HG03025 (cell line): ENCODE data around the gene GSTO1.
"Not testable (repeated sequence)": the region's sequence is repeated elsewhere in the genome, so short reads cannot be mapped to it uniquely, and the experiment has no call there.

ENCODE experiments used
- ATAC-seq: cut with Tn5 transposase; IDR thresholded peaks from one replicate; pipeline ENCODE4 v1.9.1; 2021; ENCODE audit warnings: mild to moderate bottlenecking, moderate library complexity; ENCODE audit not compliant: unreplicated experiment, low FRiP score

GSTO1 gene

DNA sequence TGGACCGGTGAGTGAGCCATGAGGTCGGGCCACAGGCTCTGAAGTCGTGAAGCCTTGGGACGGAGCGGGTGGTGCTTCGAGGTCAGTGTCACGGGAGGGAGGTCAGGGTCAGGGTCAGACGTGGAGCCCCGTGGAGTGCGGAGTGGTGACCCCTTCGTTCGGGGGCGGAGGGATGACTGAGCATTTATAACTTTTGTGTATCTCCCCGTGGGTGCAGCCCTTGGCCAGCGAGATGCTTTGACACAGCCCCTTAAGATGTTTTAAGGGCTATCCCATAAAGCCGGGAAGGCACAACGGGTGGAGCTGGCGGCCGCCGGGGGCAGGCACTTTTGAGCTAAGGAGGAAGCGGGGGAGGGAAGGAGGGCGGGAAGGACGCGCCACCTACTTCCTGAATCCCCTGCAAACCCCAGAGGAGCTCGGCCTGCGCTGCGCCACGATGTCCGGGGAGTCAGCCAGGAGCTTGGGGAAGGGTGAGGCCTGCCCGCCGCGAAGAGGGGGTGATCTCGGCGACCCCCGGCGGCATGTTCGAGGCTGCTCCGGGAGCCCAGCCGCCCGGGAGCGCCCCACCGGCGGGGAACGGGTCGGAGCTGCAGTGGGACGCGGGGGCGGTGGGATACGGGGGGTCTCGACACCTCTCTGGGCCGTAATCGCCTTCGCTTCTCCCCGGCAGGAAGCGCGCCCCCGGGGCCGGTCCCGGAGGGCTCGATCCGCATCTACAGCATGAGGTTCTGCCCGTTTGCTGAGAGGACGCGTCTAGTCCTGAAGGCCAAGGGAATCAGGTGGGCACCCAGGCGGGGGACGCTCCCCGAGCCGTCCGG is at the start of gene GSTO1:
GSTO1 (plus strand) TSS at position 400 of the 818 bp plus-strand sequence; CDS start at position 437, 37 bp downstream.
- ATAC-seq, result peak; percentile 69

DNA sequence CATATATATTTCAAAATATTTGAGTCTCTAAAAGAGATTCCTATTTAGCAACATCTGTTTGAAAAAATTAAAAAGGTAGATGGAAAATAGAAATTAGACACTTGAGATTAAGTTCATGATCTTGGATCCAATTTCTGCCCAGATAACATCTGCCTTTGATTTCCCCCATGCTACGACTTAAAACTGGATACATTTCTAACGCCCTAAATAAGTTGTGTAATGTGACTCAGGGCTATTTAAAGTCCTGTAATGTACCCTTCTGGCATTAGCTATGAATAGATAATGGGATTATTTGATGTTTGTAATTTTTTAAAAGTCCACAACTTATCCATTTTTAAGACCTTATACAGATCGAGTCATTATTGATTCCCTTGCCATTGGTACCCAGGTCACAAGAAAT is 46.0 kb upstream of the GSTO1 start:
- no peak for ATAC-seq

DNA sequence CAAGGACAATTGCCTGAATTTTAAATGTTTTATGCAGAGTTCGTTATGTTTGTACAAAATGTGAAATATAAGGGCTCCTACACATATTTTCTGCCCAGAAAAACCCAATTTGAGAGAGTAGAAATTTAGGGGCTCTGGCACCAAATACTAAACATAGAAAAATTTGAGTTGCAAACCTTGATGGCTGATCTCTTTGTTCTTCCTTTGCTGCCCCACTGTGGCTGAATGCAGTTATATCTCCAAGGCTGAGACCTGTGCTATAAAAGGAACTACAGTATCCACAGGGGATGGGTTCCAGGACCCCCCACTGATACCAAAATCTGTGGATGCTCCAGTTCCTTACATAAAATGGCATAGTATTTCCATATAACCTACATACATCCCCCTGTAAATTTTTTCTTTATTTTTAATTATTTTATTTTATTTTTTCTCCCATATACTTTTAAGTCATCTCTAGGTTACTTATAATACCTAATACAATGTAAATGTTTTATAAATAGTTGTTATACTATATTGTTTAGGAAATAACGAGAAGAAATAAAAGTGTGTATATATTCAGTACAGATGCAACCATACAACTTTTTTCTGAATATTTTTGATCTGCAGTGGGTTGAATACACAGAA is 45.0 kb upstream of the GSTO1 start:
- no peak for ATAC-seq

DNA sequence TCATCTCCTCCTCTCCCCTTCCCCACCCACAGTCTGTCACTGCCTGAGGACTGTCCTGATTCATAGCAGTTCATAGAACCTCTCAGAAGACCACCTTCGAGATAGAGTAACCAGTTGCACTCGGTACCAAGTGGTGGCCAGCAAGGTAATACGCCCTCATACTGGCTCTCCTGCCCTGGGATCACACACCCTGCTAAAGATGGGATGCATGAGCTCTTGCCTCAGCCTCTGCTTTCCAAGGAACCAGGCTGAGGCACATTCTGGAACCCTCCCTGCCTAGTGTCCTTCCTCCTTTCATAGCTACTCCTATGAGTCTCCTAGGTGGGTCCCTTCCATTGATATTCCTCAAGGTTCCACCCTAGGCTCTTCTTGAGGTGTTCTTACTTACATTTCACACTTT is 38.1 kb upstream of the GSTO1 start:
- ATAC-seq, result no peak

DNA sequence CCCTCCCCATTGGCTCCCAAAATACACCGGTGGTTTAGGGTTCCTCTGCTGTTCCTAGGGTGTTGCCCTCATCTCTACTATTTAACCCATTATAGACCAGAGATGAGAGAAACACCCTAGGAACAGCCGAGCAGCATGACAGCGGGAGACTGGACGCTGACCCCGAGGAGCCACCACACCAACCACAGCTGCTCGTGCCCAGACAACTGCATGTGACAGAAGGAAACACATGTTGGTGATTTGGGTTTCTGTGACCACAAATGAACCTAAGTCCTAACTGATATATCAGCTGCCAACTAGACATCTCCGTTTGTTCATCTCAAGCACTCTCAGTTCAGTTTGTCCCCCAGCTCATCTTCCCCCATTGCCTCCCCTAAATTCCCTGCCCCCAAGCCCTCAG is 35.9 kb upstream of the GSTO1 start:
- ATAC-seq, result no peak

DNA sequence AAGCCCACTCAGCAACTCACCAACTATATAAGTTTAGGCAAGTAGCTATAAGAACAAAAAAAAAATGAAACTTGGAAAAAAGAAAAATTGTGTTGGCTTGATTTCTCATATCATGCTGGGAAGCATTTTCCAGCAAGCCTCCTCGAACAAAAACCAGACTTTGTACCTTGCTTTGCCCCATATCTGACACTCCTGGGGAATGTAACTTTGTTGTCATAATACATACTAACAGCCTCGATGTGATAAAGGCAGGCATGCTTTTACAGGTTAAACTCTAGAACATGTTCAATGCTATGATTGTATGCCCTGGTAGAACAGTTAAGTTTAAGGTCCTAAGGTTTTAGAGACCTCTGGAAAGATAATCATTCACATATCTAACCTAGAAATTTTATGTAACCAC is 34.2 kb upstream of the GSTO1 start:
- ATAC-seq, result no peak

DNA sequence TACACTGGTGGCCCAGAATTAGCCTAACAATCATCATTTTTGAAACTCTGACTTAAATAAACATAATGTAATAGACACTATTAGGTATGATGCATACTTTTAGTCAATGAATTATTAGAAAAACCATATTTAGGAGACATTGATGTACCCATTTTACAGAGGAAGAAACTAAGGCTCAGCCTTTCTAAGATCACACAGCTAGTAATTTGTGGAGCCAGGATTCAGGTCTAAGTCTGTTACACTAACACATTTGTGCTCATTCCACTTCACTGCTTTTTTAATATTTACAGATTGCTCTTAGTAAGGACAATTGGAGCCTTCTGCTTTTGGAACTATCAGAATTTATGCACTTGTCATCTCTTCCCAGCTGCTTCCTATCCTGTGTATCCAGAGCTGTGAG is 31.4 kb upstream of the GSTO1 start:
- no peak for ATAC-seq

DNA sequence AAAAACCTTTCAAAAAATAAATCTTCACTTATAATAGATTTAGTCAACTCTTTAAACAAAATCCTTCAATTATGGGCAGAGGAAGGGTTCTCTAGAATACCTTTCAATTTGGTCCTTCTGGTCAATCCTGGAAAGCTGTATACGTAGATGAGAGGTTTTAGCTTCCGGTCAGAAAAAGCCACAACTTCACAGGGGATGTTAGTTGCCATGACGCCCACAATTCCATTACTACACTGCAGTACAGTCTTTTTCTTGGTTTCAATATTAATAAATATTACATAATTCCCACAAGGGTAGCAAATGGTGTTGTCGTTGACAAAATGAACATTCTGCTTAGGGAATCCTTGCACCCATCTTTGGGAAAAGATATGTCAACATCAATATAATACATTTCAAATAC is 24.2 kb upstream of the GSTO1 start:
- ATAC-seq, result no peak

DNA sequence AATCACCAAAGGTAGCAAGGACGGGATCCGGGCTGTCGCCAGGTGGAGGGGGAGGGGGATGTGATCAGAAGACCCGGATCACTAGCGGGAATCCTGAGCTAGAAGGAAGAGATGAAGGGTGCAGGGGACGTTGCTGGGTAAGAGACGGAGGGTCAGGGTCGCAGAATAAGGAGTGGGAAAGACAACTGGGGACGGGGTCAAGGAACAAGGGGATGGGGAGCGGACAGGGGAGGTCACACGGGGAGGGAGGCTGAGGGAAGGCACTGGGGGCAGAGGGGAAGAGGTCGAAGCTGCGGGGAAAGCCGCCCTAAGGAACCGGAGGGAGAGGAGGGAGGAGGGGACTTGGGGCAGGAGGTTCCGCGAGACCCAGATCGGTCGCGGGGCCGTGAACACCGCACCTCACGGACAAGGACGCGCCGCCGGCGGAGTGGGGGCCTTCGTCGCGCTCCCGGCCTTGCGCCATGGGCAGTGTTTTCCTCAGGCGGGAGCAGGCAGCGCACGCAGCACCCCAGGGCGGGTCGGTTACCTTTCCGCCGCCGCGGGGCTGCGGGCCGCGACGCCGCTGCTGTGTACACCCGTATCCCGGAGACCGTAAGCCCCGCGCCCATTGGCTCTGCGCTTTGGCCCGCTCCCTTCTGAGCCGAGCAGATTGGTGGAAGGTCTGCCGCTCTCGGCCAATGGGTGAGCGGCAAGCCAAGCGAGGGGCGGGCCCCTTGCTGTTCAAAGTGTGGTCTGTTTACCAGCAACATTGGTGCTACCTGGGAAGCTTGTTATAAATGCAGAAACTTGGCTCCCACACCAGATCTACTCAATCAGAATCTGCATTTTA is 22.7 kb upstream of the GSTO1 start, which contains the start of gene CFAP43:
CFAP43 (minus strand) TSS at position 581 of the 829 bp plus-strand sequence; CDS start at position 463, 118 bp downstream.
- ATAC-seq, result peak; percentile 100

DNA sequence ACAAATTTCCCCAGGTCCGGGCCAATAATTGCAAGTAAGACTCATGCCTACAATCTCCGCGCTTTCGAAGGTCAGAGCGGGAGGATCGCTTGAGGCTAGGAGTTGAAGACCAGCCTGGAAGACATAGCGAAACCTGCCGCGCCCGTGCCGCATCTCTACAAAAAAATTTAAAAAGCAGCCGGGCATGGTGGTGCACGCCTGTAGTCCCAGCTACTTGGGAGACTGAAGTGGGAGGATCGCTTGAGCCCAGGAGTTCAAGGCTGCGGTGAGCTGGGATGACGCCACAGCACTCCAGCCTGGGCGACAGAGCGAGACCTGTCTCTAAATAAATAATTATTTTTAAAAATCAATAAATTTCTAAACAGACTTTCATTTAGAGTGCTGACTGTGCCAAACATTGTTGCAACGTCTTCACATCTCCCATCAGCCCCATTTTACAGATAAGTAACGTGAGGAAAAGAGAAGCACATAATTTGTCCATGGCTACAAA is 22.0 kb upstream of the GSTO1 start:
- ATAC-seq, result no peak

DNA sequence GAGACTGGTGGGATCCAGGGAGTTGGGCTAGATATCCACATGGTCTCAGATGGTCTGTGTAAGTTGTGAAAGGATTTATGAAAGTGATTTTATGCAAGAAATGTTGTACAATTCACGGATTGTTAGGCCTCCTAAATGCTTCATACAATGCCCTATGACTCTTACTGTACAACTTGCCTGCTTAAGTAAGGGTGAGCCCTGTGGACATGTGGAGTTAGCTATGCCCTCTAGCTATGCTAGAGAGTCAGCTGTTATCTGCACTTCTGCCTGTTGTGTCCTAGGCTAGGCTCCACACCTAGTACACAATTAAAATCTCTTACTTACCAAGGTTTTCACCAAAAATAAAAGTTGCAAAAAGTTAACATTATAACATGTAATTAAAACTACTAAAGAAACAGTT is 20.9 kb upstream of the GSTO1 start:
- ATAC-seq, result no peak

DNA sequence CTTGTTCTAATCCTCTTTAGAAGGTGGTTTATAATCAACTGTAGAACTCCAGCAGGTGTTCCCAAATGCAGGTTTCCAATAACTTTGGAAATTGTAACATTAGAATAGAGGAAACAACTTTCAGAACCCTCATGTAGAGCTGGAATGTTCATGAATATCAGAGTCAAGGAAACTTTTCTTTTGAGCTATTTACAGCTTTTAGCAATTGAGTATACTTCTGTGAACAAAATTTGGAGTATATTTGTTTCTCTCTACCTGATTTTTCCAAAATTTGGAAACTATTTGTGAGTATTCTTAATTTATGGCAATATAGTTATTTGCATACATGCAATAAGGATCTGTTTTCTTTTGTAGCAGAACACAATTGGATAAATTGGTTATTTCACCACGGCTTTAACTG is 19.8 kb upstream of the GSTO1 start:
- ATAC-seq, result no peak

DNA sequence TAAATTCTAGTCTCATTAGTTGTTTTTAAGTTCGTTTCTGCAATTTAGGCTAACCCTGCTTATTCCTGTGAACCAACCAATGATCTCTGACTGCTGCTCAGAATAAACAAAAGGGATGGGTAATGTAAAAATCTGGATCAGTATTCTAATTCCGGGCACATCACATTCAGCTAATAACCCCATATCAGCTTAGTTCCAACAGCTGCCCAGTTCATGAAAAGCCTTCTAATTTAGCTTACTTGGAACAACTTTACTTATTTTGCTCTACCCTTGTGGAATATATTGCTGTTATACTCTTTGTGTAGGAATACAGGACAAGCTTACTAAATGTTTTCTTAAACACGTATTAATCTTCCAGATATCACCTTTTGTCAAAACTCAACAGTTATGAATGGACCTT is 18.9 kb upstream of the GSTO1 start:
- no peak for ATAC-seq

DNA sequence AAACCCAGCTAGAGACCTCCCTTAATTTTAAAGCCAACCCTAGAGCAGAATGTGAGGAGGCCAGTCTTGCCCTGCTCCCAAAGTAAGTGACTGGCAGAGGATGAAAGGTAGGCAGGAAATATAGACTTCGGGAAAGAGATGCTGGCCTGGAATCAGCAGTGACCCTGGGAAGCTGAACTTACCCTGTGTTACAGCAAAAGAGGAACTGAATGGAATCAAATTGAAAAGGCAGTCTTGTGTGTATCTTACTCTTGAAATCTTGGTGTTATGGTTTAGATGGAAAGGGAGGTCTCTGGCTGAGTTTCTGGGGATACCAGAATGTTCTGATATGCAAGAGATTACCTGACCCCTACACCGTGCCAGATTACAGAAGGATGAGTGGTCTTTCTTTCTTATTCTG is 14.6 kb upstream of the GSTO1 start:
- no peak for ATAC-seq

DNA sequence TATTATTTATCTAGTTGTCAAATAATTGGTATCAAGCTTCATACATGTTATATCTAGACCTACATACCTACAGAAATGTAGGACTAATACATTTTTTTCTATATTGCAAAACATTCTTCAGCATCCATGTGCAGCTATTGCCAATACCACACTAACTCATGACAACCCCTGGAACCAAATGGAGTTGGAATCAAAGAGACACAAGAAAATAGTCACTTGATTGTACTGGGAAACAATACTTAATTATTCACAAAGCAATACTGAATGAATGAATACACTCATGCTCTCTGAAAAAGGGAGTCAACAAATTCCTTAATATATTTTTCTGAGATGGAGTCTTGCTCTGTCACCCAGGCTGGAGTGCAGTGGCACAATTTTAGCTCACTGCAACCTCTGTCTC is 12.1 kb upstream of the GSTO1 start:
- ATAC-seq, result no peak

DNA sequence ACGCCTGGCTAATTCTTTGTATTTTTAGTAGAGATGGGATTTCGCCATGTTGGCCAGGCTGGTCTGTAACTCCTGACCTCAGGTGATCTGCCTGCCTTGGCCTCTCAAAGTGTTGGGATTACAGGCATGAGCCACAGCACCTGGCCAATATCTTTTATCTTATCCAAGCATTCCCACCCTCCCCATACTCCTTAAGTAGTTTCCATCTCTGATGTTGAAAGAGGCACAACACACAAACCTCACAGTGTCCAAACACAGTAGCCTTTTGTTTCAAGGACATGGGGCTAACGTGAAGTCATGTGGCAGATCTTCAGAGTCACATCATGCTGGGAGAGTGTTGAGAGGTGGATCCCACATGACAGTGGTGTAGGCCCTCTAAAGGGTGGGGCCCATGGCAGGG is 11.7 kb upstream of the GSTO1 start:
- not testable (repeated sequence) for ATAC-seq

DNA sequence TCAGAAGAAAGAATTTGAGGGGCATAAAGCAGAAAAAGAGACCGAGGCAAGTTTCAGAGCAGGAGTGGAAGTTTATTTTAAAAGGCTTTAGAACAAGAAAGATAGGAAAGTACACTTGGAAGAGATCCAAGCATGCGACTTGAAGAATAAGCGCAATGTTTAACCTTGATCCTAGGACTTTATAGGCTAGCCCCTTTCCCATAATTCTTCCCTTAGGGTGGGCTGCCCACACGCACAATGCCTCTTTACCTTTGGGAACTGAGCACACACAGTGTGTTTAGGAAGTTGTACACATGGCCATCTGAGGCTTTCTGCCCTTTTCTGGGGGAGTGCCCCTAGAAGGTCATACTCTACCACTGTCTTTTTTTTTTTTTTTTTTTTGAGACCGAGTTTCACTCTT is 11.2 kb upstream of the GSTO1 start:
- ATAC-seq, result no peak

DNA sequence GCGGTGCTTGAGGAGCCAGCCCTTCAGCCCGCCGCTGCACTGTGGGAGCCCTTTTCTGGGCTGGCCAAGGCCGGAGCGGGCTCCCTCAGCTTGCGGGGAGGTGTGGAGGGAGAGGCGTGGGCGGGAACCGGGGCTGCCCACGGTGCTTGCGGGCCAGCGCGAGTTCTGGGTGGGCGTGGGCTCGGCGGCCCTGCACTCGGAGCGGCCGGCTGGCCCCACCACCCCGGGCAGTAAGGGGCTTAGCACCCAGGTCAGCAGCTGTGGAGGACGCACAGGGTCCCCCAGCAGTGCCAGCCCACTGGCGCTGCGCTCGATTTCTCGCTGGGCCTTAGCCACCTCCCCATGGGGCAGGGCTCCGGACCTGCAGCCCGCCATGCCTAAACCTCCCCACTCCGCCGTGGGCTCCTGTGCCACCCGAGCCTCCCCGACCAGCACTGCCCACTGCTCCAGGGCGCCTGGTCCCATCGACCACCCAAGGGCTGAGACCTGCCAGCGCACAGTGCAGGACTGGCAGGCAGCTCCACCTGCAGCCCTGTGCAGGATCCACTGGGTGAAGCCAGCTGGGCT is 9.5 kb upstream of the GSTO1 start:
- no peak for ATAC-seq

DNA sequence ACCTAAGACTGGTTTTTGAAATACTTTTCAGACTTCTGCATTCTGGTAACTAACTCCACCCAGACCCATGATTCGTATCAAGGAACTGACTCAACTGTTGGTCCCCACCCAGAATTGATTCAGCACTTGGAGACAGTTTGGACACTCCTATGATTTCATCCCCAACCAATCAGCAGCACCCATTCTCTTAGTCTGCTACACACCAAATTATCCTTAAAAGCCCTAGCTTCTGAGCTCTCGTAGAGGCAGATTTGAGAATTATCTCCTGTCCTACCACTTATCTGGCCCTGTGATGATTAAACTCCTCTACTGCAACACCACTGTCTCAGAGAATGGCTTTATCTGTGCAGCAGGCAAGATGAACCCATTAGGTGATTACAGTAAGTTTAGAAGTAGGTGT is 7.7 kb upstream of the GSTO1 start:
- no peak for ATAC-seq

DNA sequence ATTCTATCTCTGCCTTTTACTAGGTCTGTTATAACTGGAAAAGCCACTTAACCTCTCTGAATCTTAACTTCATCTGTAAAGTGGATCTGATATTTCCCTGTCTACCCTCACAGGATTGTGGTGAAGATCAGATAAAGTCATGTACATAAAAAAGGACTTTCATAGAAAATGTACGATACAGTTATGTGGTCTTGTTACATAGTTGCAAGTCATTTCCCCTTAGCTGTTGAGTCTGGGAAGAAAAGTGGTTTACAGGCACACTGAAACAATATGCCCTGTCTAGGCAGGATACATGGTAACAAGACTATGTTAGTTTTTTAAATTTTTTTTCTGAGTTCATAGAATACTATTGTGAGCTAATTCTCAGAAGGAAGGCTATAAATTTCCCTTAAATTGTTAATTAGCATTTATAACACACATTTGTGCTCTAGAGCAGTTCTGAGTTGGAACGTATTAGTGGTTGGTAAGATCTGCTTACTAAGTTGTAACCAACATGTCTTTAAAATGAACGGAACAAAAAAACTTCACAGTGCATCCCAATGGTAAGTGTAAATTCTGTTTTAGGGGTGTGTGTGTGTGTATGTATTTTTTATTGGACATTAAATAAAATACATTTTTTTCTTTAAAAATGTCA is 7.1 kb upstream of the GSTO1 start:
- ATAC-seq, result no peak
